HG03378 (cell line): Measurements from ENCODE around the gene GAB3.
"Not testable (repeated sequence)": the region's sequence is repeated elsewhere in the genome, so short reads cannot be mapped to it uniquely, and the experiment has no call there.

Experiments
- ATAC-seq: cut with Tn5 transposase; IDR thresholded peaks from one replicate; pipeline ENCODE4 v1.9.1; 2021; ENCODE audit warnings: mild to moderate bottlenecking, moderate library complexity; ENCODE audit not compliant: unreplicated experiment

GAB3 gene

DNA sequence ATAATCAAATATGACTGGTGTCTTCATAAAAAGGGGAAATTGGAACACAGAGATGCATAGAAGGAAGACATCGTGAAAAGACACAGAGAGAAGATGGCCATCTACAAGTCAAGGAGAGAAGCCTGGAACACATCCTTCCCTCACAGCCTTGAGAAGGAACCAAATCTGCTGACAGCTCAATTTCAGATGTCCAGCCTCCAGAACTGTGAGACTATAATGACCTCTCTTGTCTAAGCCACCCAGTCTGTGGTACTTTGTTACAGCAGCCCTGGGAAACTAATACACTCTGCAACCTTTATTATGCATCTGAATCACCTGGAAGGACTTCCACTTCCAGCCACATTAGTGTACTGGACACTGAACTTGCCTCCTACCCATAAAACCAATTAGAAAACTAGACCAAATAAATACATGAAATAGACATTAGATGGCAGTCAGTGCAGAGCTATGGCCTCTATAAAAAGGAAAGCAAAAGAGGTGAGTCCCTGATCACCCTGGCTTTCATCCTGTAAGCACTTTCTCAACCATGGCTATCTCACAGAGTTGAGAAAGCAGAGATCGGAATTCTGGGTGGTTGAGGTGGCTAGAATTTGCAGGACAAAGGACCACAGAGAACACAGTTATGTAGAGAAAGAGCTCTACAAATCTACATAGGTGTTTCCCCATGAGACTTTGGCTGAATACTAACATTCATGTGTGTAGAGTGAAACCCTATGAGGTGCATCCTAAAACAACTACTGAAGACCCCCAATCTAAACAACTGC is 25.7 kb downstream of the GAB3 start:
- no peak for ATAC-seq

DNA sequence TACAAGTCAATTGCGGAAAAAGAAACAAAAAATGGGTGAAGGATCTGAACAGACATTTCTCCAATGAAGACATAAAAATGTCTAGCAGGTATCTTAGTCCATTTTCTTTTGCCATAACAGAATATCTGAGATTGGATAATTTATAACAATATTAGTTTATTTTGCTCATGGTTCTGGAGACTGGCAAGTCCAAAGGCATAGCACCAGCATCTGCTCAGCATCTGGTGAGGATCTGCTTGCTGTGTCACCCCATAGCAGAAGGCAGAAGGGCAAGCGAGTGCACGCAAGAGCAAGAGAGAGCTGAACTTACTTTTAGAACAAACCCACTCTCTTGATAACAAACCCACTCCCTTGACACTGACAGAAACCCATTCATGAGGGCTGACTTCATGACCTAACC is 29.7 kb downstream of the GAB3 start:
- no peak for ATAC-seq

DNA sequence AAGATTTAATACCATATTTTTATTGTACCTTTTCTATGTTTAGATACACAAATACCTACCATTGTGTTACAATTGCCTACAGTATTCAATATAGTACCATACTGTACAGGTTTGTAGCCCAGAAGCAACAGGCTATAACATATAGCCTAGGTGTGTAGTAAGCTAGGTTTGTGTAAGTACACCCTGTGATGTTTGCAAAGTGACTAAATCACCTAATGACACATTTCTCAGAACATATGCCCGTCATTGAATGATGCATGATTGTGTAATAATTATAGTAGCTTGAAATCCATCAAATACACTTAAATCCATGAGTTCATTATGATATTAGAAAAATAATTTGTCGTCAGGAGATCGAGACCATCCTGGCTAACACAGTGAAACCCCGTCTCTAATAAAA is 30.8 kb downstream of the GAB3 start:
- no peak for ATAC-seq

DNA sequence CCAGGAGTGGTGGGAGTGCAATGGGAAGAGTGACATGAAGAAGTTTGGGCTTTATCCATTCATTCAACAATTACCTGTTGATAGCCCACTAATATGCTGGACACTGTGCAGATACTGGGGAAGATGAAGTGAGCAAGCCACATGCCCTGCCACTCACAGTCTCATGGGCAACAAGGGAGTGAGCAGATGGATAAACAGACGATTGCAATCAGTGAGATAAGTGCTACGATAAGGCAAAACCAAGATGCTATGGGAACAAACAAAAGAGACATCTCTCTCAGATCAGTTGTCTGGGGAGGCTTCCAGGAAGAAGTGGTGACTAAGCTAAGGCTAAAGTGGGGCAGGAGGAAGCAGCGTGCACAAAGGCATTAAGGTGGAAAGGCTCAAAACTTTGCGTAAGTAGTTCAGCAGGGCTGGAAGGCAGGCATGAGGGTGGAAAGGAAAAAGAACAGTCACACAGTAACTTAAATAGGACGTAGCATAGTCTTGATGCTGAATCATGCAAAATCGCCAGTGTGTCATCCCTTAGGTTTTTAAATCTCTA is 31.7 kb downstream of the GAB3 start:
- no peak for ATAC-seq

DNA sequence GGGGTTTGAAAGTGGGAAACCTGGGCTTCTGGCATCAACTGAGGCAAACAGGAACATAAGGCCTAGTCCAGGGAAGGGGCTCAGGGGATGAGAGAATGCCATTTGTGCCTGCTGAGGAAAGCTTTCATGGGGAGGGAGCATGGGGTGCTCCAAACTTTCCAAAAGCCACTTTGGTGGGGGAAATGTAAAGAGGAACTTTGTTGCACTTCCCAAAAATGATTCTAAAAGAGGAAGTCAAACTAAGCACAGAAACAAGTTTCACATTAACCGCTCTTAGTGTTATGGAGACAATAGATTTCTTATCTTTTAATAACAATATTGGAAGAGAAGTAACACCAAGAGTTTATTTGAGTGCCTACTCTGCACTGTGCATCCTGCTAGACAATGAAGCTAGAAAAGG is 32.3 kb downstream of the GAB3 start:
- ATAC-seq, result no peak

DNA sequence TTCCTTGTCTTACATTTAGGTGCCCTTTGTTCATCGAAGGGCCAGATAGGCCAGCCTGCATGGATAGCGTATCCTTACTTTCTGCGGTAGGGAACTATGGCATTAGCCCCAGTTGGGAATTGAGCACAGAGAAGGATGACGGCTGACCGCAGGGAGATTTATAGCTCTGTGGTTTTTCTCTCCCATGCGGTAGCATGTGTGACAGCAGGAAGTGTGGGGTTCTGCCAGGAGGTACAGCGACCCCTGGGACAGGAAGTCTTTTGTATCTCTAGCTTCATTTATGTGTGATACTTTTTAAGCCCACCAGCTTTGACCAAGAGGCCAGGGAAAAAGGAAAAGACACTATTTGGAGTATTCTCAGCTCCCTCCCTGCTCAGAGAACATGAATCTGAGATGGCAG is 33.1 kb downstream of the GAB3 start:
- no peak for ATAC-seq

DNA sequence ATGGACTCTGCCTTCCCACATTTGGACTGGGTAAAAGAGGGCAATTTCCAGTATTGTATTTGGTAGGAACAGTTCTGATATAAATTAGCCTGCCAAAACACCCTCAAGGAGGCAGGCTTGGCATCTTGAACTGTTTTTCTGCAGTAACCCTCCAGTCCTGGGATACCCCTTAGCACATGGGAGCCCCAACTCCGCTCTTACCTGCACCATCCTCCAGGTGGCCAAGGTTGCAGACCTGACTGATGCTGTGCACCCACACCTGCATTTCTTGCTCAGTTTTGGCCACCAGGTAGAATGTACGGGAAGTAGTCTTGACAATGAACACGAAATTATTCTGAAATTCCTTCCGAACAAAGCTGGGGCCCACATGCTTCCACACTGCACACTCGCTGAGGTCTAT is 35.1 kb downstream of the GAB3 start:
- ATAC-seq, result no peak

DNA sequence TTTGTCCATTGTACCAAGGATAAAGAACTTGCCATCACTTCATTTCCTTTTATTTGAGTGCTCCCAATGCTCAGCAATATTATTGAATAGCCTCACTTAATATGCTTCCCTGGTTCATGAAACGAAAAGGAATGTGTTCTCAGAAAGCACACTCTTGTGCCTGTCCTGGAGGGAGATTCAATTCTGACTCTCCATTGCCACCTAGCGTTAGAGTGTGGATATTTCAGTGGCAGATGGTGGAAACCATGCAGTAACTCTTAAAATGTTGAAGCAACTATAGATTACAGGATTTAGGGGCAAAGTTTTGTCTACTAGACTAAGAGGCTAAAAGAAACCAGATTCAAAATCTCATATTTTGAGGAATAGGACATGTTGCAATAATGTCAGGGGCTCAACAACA is 36.0 kb downstream of the GAB3 start:
- peak; percentile 60 for ATAC-seq

DNA sequence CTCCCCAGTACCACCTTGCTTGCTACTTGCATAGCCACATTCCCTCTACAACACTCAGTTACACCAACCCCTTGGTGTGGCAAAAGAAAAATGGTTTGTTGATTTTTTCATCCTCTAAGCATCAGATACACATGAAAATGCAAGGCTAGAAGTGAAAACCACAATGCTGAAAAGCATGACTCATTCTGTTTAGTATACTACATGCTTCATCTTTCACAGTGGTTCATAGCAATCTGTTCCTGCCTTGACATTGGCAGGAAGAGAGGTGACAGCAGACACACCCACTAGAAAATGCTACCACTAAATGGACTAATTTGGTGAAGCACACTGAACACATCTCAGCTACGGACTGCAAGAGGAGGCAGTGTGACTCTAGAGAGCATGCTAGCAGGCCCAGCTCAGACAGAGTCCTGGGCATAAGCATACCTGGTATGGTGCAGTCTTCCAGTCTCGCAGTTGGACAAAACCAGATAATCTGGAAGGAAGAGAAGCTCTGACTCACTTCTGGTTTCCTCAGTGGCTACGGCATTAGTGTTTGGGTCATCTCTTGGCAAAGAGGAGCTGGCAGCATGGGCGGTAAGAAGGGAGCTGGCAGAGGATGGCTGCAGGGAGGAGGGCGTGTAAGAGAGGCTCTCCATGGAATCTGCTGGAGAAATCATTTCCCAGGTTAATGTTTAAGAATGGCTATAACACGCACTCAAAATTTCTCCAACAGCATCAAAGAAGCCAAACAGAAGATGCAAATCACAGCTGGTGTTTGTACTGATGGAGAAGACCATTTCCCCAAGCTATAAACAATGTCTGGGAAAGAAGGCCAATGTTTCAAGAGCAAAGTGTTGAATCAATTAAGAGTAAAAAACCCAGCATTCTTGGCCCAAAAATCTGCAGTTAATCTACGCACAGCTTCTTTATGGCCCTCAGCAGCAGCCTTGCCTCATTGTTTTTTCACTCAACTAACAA is 37.8 kb downstream of the GAB3 start:
- peak; percentile 86 for ATAC-seq

DNA sequence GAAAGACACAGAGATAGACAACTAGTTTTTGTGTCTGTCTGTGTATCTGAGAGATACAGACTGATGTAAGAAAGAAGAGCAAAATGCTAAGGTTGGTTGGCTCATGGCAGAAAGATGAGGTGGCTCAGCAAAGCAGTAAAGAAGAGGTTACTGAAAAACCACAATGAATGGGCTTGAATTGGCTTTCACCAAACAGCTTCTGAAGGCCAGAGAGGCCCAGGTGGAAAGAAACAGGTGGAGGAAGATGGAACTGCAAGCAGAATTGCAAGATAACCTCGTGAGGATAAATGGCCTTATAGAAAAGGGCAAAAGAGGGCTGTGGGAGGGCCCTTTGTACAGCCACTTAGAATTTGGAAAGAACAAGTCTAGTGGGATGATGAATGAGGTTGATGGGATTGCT is 39.6 kb downstream of the GAB3 start:
- ATAC-seq, result no peak

DNA sequence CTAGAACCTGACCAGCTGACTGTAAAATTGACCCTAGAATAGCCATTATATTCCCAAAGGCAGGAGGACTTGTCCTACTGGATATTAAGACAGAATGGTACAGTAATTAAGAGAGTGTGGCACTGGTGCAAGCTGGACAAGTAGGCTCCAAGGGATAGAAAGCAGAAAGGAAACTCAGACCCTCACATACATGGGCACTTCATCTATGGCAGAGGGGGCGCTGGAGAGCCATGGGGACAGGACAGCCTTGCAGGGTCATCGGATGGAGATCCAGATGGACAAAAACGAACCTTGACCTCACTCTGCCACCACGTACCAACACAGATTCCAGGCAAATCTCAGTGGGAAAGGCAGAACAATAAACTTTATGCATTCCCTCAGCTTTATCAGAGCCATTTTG is 40.6 kb downstream of the GAB3 start:
- ATAC-seq, result no peak

DNA sequence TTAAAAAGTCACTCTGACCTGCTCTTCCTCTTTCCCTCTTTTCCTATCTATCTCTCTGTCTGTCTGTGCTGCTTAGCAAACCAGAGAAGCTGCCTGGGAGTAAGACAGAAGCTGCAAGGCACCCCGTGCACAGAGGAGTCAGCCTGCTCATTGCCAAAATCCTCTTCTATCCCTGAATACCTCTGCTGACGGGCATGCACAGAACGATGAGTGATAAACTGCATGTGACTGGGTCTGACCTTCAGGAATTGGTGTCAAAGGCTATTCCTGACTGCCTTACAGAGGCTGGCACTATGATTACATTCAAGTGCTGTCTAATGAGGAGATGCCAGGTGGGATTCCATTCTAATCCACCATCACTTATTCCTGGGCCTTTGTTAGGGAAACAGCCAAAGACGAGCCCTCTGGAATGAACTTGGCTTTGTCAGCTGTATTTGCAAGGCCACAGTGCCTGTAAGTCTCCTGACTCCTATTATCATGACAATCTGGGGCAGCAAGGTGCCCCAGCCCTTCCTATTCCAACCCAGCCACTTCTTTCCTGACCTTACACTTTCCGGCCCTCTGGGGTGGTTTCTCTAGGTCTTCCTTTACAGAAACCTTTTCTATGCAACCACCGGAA is 52.1 kb downstream of the GAB3 start:
- ATAC-seq, result no peak

DNA sequence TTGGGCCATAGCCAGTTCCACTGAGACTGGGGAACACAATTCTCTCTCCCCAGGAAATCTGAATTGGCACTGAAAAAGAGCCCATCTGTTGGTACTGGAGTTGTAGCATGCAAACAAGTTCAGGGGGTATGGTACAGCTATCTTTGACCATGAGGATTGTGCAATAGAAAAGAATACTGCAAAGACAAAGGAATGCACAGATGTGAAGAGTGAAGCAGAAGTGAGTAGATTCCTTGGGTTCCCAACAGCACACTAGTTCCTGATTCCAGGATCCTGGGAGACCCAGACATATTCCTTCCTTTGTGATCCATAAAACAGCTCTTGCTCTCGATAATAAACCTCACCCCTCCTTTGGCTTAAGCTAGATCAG is 54.2 kb downstream of the GAB3 start:
- no peak for ATAC-seq

DNA sequence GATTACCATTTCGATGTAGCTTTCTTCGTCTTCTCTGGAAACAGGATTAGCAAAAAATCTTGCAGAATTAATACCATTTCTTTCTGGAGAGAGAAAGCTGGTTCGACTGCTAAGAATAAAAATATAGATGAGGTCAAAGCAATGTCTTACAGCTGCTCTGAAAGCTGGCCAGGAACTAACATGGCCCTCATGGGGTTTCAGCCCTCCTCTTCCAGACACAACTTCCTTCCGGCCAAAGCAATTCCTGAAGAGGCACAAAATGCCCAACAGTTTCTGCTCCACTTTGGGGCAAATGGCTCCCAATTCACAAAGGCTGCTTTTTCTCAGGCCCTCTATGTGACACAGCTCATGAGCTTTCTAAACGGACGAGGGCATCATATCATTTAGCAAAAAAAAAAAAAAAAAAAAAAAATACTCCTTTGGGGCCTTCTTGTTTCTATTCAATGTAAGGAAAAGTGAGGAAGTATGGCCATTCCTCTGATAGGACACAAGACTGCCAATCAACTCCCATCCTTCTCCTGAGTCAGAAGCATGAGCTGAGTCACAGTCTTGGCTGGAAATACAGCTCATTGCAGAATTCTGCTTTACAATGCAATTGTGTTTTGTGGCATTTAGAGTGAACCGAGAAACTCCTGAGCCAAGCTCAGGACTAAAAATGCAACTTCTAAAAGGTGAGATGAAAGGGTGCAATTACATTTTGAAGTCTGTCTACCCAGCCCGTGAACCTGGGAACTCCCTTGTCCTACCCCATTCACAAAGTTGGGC is 54.8 kb downstream of the GAB3 start:
- ATAC-seq, result no peak

DNA sequence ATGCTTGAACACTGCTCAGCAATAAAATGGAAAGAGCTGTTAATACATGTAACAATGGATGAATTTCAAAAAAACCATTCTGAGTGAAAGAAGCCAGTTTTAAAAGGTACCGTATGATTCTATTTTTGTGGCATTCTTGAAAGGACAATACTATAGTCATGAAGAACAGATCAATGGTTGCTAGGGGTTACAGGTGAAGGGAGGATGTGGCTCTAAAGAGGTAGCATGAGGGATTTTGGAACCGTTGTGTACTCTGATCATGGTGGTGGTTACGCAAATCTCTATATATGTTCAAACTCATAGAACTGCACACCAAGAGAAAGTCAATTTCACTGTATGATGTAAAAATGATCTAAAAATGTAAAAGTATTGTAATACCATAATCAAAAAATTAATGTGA is 57.5 kb downstream of the GAB3 start:
- no peak for ATAC-seq

DNA sequence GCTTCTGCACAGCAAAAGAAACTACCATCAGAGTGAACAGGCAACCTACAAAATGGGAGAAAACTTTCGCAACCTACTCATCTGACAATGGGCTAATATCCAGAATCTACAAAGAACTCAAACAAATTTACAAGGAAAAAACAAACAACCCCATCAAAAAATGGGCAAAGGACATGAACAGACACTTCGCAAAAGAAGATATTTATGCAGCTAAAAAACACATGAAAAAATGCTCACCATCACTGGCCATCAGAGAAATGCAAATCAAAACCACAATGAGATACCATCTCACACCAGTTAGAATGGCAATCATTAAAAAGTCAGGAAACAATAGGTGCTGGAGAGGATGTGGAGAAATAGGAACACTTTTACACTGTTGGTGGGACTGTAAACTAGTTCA is 60.4 kb downstream of the GAB3 start:
- ATAC-seq, result not testable (repeated sequence)

DNA sequence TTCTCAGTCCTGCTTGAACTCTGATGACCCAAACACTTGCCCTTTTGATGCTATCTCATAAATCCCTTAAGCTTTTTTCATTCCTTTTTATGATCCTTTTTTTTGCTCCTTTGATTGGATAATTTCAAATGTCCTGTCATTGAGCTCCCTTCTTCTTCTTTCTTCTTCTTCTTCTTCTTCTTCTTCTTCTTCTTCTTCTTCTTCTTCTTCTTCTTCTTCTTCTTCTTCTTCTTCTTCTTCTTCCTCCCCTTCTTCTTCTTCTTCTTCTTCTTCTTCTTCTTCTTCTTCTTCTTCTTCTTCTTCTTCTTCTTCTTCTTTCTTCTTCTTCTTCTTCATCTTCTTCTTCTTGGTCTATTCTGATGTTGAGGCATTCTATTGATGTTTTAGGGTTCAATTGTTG is 78.8 kb downstream of the GAB3 start:
- ATAC-seq, result not testable (repeated sequence)

DNA sequence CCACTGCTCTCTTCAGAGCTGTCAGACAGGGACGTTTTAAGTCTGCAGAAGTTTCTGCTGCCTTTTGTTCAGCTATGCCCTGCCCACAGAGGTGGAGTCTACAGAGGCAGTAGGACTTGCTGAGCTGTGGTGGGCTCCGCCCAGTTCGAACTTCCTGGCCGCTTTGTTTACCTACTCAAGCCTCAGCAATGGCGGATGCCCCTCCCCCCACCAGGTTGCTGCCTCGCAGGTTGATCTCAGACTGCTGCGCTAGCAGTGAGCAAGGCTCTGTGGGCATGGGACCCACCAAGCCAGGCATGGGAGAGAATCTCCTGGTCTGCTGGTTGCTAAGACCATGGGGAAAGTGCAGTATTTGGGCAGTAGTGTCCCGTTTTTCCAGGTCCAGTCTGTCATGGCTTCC is 80.0 kb downstream of the GAB3 start:
- ATAC-seq, result not testable (repeated sequence)

DNA sequence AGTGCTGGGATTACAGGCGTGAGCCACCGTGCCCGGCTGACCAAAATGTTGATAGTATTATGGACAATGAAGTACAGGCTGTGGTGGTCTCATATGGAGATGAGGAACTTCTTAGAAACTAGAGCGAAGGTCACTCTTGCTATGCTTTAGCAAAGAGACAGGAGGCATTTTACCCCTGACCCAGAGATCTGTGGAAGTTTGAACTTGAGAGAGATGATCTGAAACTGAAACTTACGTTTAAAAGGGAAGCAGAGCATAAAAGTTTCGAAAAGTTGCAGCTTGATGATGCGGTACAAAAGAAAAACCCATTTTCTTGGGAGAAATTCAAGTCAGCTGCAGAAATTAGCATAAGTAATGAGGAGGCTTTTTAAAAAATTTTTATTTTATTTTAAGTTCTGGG is 89.0 kb downstream of the GAB3 start:
- ATAC-seq, result no peak

DNA sequence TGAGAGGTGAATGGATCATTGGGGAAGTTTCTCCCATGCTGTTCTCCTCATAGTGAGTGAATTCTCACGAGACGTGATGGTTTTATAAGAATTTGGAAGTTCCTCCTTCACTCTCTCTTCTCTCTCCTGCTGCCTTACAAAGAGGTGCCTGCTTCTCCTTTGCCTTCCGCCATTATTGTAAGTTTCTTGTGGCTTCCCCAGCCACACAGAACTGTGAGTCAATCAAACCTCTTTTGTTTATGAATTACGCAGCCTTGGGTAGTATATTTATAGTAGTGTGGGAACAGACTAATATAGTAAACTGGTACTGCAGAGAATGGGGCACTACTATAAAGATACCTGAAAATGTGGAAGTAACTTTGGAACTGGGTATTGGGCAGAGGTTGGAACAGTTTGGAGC is 89.7 kb downstream of the GAB3 start:
- no peak for ATAC-seq

DNA sequence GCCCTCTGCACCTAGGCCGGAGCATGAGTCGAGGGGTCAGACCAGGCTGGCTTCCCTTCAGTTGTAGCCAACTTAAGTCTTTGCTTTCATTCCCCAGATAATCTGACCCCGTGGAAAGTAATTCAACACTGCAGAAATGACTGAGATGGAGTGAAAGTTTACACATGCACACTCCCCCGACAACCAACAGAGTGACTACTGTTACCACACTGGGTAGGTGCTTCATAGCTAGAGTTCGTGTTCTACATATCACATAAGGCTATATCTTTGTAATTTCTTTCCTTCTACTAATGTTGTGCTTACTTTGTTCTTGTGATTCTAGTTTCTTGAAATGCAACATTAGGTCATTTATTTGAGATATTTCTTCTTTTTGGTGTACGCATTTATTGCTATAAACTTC is 90.3 kb downstream of the GAB3 start:
- ATAC-seq, result no peak
